ENCODE measurements around the gene ANKRD18B.
A peak's percentile ranks its signal among the peaks of the same experiment; 100 is the strongest.
"Not testable (repeated sequence)": the region's sequence is repeated elsewhere in the genome, so short reads cannot be mapped to it uniquely, and the experiment has no call there.

The ANKRD18B gene

DNA sequence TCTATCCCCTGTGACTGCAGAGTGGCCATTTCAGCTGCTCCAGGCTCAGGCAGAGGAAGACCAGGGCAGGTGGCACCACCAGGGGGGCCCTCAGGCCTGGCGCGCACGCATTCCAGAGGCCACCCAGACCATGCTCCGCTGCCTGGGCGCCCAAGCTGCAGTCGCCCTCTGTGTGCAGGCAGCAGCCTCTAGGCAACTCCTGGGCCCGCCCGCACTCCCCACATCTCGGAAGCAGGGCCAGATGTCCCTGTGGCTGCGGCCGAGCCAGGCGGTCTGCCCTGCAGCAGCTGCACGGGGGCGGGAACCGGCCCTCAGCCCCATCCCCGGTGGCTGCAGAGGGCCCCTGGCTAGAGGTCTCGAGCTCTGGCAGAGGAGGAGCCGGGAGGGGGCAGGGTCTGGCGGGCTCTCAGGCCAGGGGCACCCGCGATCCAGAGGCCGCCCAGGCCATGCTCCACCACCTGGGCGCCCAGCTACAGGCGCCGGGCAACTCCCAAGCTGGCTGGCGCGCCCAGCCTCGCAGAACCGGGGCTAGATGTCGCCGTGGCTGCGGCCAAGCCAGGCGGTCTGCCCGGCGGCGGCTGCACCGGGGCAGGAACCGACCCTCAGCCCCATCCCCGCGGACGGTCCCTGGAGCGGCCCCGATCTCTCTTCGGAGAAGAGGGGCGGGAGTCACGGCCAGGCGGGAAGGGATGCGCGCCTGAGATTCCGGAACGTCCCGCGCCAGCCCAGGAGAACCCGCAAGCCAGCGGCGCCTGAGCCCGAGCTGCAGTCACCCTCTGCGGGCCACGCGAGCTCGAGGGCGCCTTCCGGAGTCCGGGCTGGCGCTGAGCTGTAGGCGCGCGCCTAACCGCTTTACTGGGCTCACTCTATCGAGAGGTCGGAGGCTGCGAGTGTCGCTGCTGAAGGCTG, at the start of gene ANKRD18B:
TSS of gene ANKRD18B (plus strand) at position 855 of the 909 bp plus-strand sequence. CDS start 239 bp downstream, outside the sequence.
- not testable (repeated sequence) for FAIRE-seq

DNA sequence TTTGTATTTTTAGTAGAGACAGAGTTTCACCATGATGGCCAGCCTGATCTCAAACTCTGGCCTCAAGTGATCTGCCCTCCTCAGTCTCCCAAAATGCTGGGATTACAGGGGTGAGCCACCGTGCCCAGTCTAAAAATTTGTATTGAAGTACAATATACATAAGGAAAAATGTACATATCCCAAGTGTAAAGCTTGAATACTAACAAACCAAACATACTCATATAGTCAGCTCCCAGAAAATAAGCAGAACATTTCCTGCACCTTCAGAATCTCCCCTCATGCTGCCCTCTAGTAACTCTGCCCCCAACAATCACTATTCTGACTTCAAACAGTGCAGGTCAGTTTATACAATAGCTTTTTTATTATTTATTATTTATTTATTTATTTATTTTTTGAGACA, 48.7 kb upstream of the ANKRD18B start:
- FAIRE-seq, result no peak

DNA sequence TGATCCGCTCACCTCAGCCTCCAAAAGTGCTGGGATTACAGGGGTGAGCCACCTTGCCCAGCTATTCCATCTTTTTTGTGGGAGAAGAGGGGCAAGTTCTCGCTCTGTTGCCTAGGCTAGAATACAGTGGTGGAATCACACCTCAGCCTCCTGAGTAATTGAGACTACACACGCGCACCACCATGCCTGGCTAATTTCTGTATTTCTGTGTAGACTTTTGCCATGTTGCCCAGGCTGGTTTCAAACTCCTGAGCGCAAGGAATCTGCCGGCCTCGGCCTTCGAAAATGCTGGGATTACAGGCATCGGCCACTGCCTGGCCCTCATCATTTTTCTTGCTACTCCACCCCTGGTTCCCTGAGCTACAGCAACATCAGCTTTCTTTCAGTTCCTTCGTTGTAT, 47.5 kb upstream of the ANKRD18B start:
- no peak for FAIRE-seq

DNA sequence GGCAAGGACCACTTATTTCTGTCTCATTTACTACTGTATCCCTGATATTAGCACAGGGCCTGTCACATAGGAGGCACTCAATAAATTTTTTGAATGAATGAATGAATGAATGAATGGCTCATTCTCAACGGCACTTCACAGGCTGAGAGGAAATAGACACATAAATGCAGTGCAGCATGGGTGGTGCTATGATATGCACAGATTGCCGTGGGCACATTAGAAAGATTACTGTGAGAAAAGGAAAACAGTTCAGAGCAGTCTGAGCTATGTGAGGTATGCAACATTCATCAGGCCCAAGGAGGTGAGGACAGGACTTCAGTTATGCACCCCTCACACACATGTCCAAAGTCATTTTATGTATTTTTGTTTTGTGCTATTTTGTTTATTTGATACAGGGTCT, 43.9 kb upstream of the ANKRD18B start:
- FAIRE-seq, result no peak

DNA sequence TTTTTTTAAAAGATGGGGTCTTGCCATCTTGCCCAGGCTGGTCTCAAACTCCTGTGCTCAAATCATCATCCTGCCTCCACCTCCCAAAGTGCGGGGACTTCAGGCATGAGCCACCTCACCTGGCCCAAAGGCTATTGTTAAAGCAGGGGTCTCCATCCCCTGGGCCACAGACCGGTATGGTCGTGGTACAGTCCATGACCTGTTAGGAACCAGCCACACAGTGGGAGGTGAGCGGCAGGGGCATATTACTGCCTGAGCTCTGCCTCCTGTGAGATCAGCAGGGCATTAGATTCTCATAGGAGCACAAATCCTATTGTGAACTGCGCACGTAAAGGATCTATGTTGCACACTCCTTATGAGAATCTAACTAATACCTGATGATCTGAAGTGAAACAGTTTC, 43.1 kb upstream of the ANKRD18B start:
- FAIRE-seq, result no peak

DNA sequence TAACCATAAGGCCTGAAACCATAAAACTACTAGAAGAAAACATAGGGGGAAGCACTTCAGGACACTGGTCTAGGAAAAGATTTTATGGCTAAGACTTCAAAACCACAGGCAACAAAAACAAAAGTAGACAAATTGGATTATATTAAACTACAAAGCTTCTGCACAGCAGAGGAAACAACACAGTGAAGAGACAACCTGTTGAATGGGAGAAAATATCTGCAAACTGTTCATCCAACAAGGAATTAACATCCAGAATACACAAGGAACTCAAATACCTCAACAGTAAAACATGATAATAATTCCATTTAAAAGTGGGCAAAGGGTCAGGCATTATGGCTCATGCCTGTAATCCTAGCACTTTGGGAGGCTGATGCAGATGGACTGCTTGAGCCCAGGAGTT, 38.7 kb upstream of the ANKRD18B start:
- FAIRE-seq, result not testable (repeated sequence)

DNA sequence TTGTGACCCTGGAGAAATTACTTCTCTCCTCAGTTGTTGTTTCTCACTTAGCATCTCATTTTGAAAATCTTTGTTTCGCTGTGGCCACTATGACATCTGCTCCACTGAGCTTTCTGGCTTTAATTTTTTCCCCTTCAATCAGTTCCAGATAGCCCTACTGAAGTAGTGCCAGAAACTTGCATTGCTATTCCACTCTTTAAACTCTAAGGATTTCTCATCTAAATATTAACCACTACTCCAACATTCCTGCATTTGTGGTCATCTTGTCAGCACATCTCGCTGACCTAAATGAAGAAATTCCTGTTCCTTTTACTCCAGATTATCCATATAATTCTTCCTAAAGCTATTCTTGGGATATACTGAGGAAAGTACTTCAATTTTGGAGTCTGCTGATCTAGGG, 35.0 kb upstream of the ANKRD18B start:
- no peak for FAIRE-seq

DNA sequence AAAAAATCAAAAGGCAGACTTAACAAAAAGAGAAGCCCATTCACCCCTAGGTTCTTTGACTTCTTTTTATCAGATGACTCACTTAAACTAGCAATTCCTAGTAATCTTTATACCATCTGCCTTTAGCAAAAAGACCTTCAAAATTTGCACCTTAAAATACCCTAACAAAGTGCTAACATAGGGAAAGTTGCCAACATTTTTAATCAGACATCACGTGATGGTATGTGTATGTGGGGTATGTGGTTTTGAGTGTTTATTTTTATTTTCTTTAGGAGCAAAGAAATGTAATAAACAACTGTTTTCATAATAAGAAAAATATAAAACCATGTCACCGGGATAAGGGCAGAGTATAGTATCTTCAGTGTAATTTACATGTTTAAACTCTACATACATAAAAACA, 30.2 kb upstream of the ANKRD18B start:
- not testable (repeated sequence) for FAIRE-seq

DNA sequence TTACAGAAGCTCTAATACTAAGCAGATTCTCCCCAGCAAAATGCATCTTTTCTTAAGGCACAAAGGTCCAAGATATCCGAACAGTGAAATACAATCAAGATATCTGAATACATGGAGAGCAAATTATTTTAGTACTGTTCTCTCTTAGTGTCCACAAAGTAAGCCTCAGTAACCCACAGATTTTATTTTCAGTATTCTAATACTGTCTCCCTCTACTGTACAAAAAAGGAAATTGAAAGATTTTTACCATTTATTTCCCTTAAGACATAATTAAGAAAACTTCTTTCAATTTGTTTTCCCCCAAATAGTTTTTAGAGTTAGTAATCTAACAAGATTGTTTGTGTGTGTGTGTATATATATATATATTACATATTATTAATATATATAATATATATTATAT, 25.7 kb upstream of the ANKRD18B start:
- FAIRE-seq, result peak; percentile 99

DNA sequence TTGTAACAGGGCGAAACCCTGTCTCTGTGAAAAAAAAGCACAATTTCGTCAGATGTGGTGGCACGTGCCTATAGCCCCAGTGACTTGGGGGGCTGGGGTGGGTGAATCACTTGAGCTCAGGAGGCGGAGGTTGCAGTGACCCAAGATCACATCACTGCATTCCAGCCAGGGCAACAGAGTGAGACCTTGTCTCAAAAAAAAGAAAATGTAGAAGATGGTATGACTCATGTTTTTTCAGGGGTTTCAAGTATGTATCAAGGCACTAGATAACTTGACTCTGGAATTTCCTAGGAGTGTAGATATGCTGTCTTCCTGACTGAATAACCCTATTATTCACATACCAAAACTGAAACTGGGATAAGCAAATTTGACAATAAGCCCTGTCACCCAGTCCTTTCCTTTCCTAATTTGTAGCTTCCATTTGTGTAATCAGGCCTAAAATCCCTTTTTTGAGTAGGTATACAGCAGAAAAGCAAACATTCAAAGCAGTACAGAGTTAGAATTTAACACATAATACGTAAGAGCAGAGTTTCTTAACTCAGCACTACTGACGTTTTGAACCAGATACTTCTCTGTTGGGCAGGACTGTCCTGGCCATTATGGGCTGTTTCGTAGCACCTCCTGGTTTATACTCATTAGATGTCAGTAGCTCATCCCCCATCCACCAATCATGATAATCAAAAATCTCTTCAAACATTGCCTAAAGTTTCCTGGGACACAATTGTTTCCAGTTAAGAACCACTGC, 17.3 kb upstream of the ANKRD18B start:
- peak; percentile 88 for FAIRE-seq

DNA sequence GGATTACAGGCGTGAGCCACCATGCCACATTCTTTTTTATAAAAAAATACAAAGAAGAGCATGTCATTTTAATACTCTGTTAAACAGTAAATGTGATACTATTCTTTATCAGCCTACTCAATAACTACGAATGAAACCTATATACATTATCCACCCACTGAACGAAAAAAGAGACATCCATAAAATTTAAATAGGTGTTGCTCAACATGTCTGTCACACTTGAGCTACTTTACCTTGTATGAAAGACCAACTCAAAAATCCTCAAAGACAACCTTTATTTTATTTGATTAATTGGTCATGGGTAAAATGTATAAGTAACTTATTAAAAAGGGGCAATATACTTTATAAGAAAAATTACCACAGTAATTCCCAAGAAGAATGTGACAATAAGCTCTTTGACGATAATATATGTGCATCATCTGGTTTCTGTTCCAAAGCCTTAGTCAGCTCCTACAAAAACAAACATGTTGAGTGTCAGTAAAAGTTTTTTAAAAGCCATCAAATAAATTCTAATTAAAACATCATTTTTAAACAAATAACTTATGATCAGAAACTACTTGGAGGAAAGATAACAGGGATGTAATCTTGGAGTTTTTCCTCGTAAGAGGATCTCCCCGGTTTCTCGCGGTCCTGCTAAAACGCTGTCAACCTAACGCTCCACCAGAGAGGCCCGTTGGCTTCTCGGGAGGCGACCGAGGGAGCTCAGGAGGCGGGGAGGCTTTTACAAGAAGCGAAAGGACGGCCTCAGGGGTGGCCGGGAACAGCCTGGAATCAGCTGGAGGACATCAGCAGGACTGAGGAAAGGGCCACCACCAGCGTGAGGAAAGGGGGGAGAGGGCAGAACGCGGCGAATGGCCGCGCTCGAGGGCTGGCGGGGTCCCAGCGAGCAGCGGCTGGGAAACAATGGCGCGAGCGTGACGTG, 13.5 kb upstream of the ANKRD18B start:
- FAIRE-seq, result peak; percentile 76

DNA sequence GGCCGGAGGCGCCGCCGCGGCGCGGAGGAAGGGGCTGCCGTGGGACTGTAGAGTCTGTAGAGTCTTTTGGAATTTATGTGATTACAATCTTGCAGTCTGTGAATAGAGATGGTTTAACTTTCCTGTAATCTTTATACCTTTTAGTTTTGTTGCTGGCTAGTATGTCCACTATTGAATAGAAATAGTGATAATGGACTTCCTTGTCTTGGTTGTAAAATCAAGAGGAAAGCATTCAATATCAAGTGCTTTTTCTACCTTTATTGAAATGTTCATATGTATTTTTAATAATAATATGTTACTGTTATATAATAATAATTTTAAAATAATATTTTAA, 12.9 kb upstream of the ANKRD18B start:
- FAIRE-seq, result peak; percentile 74

DNA sequence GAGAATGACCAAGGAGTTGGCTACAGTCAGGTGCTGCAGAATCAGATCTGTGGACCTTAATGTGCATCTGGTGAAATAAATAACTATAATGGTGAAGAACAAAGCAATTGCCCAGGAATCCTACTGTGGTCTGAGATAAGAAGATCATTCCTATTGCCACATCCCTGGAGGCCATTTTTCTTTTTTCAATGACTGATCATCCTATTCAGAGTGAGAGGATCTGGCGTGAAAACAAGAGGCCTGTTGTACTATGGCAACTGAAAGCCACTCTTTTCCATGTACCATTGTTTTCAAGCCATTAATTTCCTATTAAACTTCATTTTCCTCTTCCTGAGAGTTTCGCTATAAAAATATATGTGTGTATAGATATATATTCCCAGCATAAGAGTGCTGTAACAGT, 11.5 kb upstream of the ANKRD18B start:
- not testable (repeated sequence) for FAIRE-seq

DNA sequence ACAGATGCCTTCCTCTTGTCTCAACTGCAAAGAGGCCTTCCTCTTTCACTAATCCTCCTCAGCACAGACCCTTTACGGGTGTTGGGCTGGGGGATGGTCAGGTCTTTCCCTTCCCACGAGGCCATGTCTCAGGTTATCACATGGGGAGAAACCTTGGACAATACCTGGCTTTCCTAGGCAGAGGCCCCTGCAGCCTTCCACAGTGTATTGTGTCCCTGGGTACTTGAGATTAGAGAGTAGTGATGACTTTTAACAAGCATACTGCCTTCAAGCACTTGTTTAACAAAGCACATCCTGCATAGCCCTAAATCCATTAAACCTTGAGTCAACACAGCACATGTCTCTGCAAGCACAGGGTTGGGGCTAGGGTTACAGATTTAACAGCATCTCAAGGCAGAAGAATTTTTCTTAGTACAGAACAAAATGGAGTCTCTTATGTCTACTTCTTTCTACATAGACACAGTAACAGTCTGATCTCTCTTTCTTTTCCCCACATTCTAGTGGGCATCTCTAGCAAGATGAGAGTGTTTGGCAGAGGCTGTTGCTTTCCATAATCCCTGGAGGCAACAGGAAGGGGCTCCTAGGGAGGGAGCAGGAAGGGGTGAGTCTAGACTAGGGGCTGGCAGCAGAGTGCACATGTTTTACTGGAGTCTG, 8.6 kb upstream of the ANKRD18B start:
- FAIRE-seq, result not testable (repeated sequence)

DNA sequence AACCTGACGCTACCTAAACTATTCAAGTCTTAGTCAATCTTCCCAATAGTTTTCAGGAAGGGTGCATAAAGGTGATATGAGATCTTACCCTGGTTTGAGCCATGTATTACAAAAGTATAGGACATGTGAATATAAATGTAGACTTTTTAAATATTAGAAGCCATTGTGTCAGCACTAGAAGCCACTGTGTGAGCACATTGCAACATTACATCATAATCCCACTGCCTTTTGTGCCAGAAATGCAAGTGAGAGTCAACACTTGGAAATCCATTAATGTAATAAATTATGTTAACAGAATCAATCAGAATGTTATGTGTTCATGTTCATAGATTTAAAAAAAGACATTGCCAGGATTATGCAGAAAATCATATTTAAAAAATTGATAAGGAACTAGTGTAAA, 7.7 kb upstream of the ANKRD18B start:
- not testable (repeated sequence) for FAIRE-seq

DNA sequence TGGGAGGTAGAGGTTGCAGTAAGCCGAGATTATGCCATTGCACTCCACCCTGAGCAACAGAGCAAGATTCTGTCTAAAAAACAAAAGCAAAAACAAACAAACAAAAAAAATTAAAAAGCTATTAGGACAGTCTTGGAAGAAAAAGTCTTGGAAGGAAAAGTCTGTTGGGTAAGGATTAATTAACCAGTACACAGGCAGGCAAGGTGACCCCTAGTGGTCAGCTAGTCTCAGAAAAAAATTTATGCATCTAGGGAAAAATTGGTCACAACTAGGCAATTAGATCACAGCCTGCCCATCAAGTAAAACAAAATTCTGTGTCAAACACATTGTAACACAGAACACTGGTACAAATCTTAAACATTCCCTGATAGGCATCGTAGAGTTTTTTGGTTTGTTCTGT, 6.7 kb upstream of the ANKRD18B start:
- FAIRE-seq, result peak; percentile 88

DNA sequence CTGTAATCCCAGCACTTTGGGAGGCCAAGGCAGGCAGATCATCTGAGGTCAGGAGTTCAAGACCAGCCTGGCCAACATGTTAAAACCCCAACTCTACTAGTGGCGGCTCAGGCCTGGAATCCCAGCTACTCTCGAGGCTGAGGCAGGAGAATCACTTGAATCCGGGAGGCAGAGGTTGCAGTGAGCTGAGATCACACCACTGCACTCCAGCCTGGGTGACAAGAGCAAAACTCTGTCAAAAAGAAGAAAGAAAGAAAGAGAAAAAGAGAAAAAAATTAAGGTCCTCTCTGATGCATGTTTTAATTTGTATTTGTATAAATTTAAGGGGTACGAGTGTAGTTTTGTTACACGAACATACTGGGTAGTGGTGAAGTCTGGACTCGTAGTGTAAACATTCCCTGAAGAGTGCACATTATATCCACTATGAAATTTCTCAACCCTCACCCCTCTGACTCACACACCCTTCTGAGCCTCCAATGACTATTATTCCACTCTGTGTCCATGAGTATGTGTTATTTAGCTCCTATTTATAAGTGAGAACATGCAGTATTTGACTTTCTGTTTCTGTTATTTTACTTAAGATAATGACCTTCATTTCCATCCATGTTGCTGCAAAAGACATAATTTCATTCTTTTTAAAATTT, 6.0 kb upstream of the ANKRD18B start:
- not testable (repeated sequence) for FAIRE-seq

DNA sequence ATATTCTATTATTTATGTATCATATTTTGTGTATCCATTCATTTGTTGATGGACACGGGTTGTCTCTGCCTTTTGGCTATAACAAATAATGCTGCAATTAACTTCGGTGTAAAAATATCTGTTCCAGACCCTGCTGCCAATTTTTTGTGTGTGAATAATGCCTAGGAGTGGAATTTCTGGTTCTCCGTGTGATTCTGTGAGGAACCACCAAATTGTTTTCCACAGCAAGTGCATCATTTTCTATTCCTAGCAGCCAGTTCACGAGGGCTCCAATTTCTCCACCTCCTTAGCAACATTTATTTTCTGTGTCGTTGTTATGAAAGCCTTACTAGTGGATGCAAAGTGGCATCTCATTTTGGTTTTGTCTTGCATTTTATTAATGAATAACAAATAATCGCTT, 2.2 kb upstream of the ANKRD18B start:
- not testable (repeated sequence) for FAIRE-seq

DNA sequence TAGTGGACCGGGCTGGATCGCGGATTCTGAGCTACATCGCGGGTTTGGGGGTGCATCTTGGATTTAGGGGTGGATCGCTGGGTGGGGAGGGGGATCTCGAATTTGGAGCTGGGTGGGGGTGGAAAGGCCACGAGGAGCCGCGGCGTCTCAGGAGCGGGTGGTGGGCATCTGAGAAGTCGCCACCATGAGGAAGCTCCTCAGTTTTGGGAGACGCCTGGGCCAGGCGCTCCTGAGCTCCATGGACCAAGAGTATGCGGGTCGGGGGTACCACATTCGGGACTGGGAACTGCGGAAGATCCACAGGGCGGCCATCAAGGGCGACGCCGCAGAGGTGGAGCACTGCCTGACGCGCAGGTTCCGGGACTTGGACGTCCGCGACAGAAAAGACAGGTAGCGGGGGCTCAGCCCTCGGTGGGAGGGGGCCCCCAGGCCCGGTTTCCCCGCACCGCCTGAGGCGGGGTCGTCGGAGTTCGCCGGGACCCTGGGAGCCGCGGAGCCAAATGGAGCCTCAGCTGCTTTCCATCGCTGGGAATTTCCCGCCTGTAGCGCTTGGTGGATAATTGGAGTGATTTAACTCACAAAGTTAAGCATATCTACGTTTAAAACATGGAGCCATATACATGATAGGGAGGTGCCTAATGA, 376 bp downstream of the ANKRD18B start:
- FAIRE-seq, result no peak

DNA sequence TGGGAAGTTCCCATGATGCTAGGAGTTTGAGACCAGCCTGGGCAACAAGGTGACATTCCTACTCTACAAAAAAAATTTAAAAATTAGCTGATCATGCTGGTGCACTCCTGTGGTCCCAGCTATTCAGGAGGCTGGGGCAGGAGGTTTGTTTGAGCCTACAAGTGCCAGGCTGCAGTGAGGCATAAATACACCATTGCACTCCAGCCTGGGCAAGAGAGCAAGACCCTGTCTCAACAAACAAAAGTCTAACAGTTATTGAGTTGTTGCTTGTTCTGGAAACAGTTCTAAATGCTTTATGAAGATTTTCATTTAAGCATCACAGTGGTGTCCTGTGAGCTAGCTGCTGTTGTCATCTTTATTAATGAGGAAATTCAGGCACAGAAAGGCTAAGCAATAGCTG, 4.0 kb downstream of the ANKRD18B start:
- not testable (repeated sequence) for FAIRE-seq

DNA sequence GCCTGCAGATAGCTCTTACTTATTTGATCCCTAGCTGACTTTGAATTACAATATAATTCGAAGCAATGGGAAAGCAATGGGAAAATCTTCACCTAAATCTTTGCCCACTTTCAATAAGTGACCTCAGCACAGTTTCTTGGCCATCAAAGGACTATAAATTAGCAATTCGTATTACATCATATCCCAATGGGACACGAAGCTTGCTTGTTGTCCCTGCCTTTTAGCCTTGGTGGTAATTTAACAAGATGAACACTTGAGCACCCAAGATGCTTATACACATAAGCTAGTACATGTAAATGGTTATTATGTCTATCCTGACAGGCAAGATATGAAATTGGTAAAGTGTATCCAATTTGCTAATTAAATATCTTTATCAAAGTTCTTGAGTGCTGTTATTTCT, 9.9 kb downstream of the ANKRD18B start:
- not testable (repeated sequence) for FAIRE-seq
